Uterus (tissue), 4 donors: ENCODE data around the gene RSPO4. TPM values are rescaled to one million over a fixed set of nuclear protein-coding genes. Genes with fewer than 3 reads are reported as not detected.

Experiments used
- DNase-seq, 2 donors: peaks; one replicate each; pipeline ENCODE4 v3.0.0-alpha.2; 2019 to 2020
- H3K27ac ChIP-seq, 2 donors: fragments of 200-600 bp; sonication (generic); 1 replicate in 1 of 2; 2 replicates in 1 of 2; pipeline ENCODE4 v1.5.1; 2016 to 2018
- H3K27me3 ChIP-seq, 2 donors: fragments of 200-600 bp; sonication (generic); one replicate each; pipeline ENCODE4 v1.5.1; 2018 to 2019; ENCODE audit warnings: control low read depth in 1 of 2
- H3K36me3 ChIP-seq, 2 donors: fragments of 200-600 bp; sonication (generic); one replicate each; pipeline ENCODE4 v1.5.1; 2019; ENCODE audit warnings: control low read depth in 1 of 2
- H3K4me1 ChIP-seq, 2 donors: fragments of 200-600 bp; sonication (generic); one replicate each; pipeline ENCODE4 v1.5.1; 2018 to 2019; ENCODE audit warnings: control low read depth in 1 of 2
- H3K4me3 ChIP-seq, 2 donors: fragments of 200-600 bp; sonication (generic); 1 replicate in 1 of 2; 2 replicates in 1 of 2; pipeline ENCODE4 v1.5.1; 2018 to 2019; ENCODE audit warnings: mild to moderate bottlenecking in 1 of 2
- H3K9me3 ChIP-seq, 2 donors: fragments of 200-600 bp; sonication (generic); one replicate each; pipeline ENCODE4 v1.5.1; 2019; ENCODE audit warnings: control low read depth in 1 of 2
- POLR2A ChIP-seq, 2 donors: fragments of 450-650 bp; IDR thresholded peaks; one replicate each; pipeline ENCODE4 v1.6.1; 2016; ENCODE audit warnings: antibody characterized with exemption in 2 of 2, mild to moderate bottlenecking in 1 of 2, moderate library complexity in 1 of 2
- intact Hi-C: fragments of 100-400 bp; cut with DNase I; formaldehyde crosslinking; loops from one replicate; pipeline ENCODE4 v1.15.1; 2023; ENCODE audit warnings: low total_unique reads
- total RNA-seq, 4 donors: library from RNA; depleted of rRNA in 3 of 4; stranded (reverse); fragments of >200 nt in 3 of 4; gene quantifications; one replicate each; pipeline versions ENCODE4 v1.1.0 to v1.2.4, GENCODE V29; 2014 to 2023
- TF ChIP-seq, protein P1 (sequence below), 4 experiments: fragments of 200-600 bp in 2 of 4; fragments of 450-650 bp in 2 of 4; sonication (generic) in 2 of 4; IDR thresholded peaks; one replicate each; pipeline ENCODE4 v1.5.1; 2016 to 2019; ENCODE audit warnings: antibody characterized with exemption in 4 of 4, mild to moderate bottlenecking in 2 of 4, moderate library complexity in 1 of 4
- donor health status: DM: yes; HTN: yes; CAD: no.

The RSPO4 gene
- total RNA-seq, 4 donors from 2014 or later: 0.67 TPM; not detected in 3

DNA sequence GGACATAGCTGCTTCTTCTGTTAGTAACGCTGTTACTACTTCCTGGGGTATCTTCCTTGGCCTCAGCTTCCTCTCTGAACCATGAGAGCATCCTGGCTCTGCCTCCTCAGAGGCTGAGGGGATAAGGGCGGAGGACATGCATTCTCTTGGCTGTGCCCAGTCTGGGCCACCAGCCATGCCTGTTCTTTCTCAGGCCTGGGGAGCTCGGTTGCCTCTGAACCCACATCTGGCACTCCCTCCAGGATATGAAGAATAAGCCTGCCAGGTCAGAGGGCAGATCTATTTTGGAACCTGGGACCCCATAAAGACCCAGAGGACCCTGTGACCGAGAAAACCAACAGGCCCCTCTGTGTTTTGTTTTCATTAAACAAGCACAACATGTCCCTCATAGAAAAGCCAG lies 79.3 kb downstream of the RSPO4 start:
- Histone ChIP-seq H3K4me3 (no peak overlapping the region), H3K4me1 (no peaks in the 10 kb centered on the region), H3K27ac (no peak overlapping the region), H3K9me3 (no peaks in the 10 kb centered on the region), H3K27me3 (no peaks in the 10 kb centered on the region), H3K36me3 (no peaks in the 10 kb centered on the region)
- TF ChIP-seq, protein P1, sequence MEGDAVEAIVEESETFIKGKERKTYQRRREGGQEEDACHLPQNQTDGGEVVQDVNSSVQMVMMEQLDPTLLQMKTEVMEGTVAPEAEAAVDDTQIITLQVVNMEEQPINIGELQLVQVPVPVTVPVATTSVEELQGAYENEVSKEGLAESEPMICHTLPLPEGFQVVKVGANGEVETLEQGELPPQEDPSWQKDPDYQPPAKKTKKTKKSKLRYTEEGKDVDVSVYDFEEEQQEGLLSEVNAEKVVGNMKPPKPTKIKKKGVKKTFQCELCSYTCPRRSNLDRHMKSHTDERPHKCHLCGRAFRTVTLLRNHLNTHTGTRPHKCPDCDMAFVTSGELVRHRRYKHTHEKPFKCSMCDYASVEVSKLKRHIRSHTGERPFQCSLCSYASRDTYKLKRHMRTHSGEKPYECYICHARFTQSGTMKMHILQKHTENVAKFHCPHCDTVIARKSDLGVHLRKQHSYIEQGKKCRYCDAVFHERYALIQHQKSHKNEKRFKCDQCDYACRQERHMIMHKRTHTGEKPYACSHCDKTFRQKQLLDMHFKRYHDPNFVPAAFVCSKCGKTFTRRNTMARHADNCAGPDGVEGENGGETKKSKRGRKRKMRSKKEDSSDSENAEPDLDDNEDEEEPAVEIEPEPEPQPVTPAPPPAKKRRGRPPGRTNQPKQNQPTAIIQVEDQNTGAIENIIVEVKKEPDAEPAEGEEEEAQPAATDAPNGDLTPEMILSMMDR (IDR thresholded peaks at IDR 0.05): no peak
- TF ChIP-seq POLR2A (IDR thresholded peaks at IDR 0.05): no peak
- DNase-seq: peak in 1 of 2 donors; percentile 24
- intact Hi-C loops: no loop called here

DNA sequence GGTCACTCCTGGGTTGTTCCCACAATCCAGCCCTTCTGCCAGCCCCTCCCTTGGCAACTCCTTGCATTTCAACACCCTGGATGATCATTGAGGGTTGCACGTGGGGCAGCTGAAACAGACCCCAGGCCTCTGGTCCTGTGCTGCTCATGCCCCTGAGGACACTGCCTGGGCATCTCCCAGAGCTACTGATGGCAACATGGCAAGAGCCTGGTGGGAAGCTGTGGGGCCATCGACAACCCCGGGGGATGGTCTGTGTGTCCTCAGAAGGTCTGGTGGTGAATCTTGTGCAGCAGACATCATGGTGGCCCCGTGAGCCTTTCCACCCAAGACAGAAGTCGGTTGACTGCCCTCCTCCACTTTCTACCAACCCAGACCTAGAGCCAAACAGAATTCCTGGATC lies 81.0 kb downstream of the RSPO4 start:
- intact Hi-C loops: no loop called here
- no peak for DNase-seq
- no peaks in the 10 kb centered on the region for H3K4me1 ChIP-seq
- H3K4me3 ChIP-seq: no peak overlapping the region
- H3K27ac ChIP-seq: no peak overlapping the region
- no peaks in the 10 kb centered on the region for H3K27me3 ChIP-seq
- no peak for TF ChIP-seq POLR2A (IDR thresholded peaks at IDR 0.05)
- TF ChIP-seq, protein P1 (IDR thresholded peaks at IDR 0.05): no peak
- H3K36me3 ChIP-seq: no peaks in the 10 kb centered on the region
- H3K9me3 ChIP-seq: no peaks in the 10 kb centered on the region

DNA sequence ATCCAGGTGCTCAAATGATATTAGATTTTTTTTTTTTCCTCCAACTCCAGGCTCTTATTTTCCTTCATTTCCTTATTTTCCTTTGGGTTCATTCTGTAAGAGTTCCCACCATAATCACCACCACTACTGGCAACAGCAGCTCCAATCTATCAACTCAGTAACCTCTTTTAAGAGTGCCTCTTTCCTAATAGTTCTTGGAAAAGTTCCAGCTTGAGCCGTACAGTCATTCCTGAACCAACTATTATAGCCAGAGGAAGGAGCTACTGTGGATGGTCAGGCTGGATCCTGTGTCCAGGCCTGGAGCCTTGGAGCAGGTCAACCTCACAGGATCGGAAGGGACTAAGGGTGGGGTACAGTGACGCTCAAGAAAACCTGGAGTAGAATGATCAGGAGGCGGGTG lies 81.8 kb downstream of the RSPO4 start:
- no peak for DNase-seq
- Histone ChIP-seq H3K36me3 (no peaks in the 10 kb centered on the region), H3K4me1 (no peaks in the 10 kb centered on the region), H3K27me3 (no peaks in the 10 kb centered on the region), H3K9me3 (no peaks in the 10 kb centered on the region), H3K27ac (no peak overlapping the region), H3K4me3 (no peak overlapping the region)
- TF ChIP-seq, protein P1 (IDR thresholded peaks at IDR 0.05): no peak
- no peak for TF ChIP-seq POLR2A (IDR thresholded peaks at IDR 0.05)
- intact Hi-C loops: no loop called here

DNA sequence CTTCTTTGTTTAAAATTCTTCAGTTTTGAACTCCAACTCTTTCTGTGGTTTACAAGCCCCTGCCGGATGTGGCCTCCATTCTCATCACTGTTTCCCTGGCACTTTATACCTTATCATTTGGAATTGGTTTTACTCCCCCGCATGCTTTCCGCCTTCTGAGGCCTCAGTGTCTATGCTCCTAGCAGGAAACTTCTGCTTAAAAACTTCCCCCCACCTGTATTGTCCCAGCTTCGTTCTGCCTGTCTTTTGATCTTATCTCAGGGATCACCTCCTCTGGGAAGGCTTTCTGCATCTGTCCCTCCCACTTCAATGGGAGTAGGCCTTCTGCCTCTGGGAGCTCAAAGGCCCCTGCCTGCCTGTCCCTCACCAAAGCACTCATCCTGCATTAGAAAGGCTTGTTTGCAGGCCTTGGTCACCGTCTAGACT lies 82.6 kb downstream of the RSPO4 start:
- DNase-seq: no peak
- H3K36me3 ChIP-seq: no peaks in the 10 kb centered on the region
- no peak overlapping the region for H3K27ac ChIP-seq
- TF ChIP-seq, protein P1 (IDR thresholded peaks at IDR 0.05): no peak
- TF ChIP-seq POLR2A (IDR thresholded peaks at IDR 0.05): no peak
- no peaks in the 10 kb centered on the region for H3K9me3 ChIP-seq
- intact Hi-C loops: no loop called here
- no peaks in the 10 kb centered on the region for H3K27me3 ChIP-seq
- no peak overlapping the region for H3K4me3 ChIP-seq
- no peaks in the 10 kb centered on the region for H3K4me1 ChIP-seq

DNA sequence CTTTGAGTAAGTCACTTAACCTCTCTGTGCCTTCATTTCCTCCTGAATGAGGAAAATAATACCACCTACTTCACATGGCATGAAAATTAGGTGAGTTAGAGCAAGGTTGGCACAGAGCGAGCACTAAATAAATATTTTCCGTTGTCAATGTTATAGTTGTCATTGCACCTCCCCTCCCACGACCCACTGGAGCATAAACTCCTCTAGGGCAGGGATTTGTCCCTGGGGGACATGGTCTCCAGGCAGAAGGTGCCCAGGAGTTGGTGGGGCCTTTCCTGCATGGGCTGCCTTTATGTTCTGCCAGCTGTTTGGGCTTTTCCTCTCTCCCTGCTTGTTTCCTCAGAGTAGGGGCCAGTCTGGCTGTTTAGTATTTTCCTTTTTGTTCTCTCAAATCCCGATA lies 84.7 kb downstream of the RSPO4 start:
- Histone ChIP-seq H3K27ac (no peak overlapping the region), H3K27me3 (no peaks in the 10 kb centered on the region)
- intact Hi-C loops: no loop called here

More for the DNA sequence above, 84.7 kb downstream of the RSPO4 start:
- DNase-seq: no peak
- Histone ChIP-seq H3K4me3 (no peak overlapping the region), H3K9me3 (no peaks in the 10 kb centered on the region), H3K4me1 (no peaks in the 10 kb centered on the region), H3K36me3 (no peaks in the 10 kb centered on the region)
- TF ChIP-seq, protein P1 (IDR thresholded peaks at IDR 0.05): no peak
- no peak for TF ChIP-seq POLR2A (IDR thresholded peaks at IDR 0.05)
